Astrocyte (in vitro differentiated cells and primary cell): ENCODE results near the gene ITSN1. TPM values are rescaled to one million over a fixed set of nuclear protein-coding genes. Genes with fewer than 3 reads are reported as not detected.

Experiments
- DNase-seq: peaks from one replicate; pipeline ENCODE4 v3.0.0-alpha.2; 2010; ENCODE audit warnings: low read depth
- FAIRE-seq: peaks from 2 replicates; lab custom pipeline; 2011; peaks lifted over from hg19 to GRCh38; lab: Jason Lieb, UNC
- H2AFZ ChIP-seq: 2 replicates; pipeline ENCODE4 v1.6.0; 2012; ENCODE audit warnings: low read depth, low read length, inconsistent platforms
- H3K27ac ChIP-seq: 2 replicates; pipeline ENCODE4 v1.5.1; 2011; ENCODE audit warnings: low read depth, low read length, inconsistent platforms
- H3K27me3 ChIP-seq: 2 replicates; pipeline ENCODE4 v1.6.0; 2011; ENCODE audit warnings: low read length, inconsistent platforms; ENCODE audit not compliant: insufficient read depth
- H3K36me3 ChIP-seq: 2 replicates; pipeline ENCODE4 v1.5.1; 2011; ENCODE audit warnings: low read length, inconsistent platforms; ENCODE audit not compliant: insufficient read depth
- H3K4me1 ChIP-seq: 2 replicates; pipeline ENCODE4 v1.5.1; 2011; ENCODE audit warnings: low read length, inconsistent platforms; ENCODE audit not compliant: insufficient read depth
- H3K4me2 ChIP-seq: 2 replicates; pipeline ENCODE4 v1.6.0; 2012; ENCODE audit warnings: low read length, inconsistent platforms
- H3K4me3 ChIP-seq: 2 replicates; pipeline ENCODE4 v1.5.1; 2011; ENCODE audit warnings: low read depth, mild to moderate bottlenecking, low read length, inconsistent platforms; ENCODE audit not compliant: insufficient read depth
- H3K79me2 ChIP-seq: 2 replicates; pipeline ENCODE4 v1.6.0; 2012; ENCODE audit warnings: mild to moderate bottlenecking, low read length, inconsistent platforms; ENCODE audit not compliant: insufficient read depth
- H3K9ac ChIP-seq: 2 replicates; pipeline ENCODE4 v1.6.0; 2012; ENCODE audit warnings: mild to moderate bottlenecking, low read length, inconsistent platforms
- H3K9me3 ChIP-seq: 2 replicates; pipeline ENCODE4 v1.5.1; 2012; ENCODE audit warnings: low read depth, mild to moderate bottlenecking, low read length, inconsistent platforms; ENCODE audit not compliant: insufficient read depth
- H4K20me1 ChIP-seq: 2 replicates; pipeline ENCODE4 v1.6.0; 2012; ENCODE audit warnings: low read length, inconsistent platforms; ENCODE audit not compliant: insufficient read depth
- H3K27ac Mint-ChIP-seq: one replicate; pipeline ENCODE4 v1.8.0; 2021; ENCODE audit warnings: mild to moderate bottlenecking, mixed read lengths; ENCODE audit not compliant: unreplicated experiment
- H3K27me3 Mint-ChIP-seq: one replicate; pipeline ENCODE4 v1.8.0; 2021; ENCODE audit warnings: low read depth, mixed read lengths; ENCODE audit not compliant: unreplicated experiment
- H3K36me3 Mint-ChIP-seq: one replicate; pipeline ENCODE4 v1.8.0; 2021; ENCODE audit warnings: low read depth, mixed read lengths; ENCODE audit not compliant: unreplicated experiment
- H3K4me1 Mint-ChIP-seq: one replicate; pipeline ENCODE4 v1.8.0; 2021; ENCODE audit warnings: low read depth, mixed read lengths; ENCODE audit not compliant: unreplicated experiment
- H3K4me3 Mint-ChIP-seq: one replicate; pipeline ENCODE4 v1.8.0; 2021; ENCODE audit warnings: mild to moderate bottlenecking, moderate library complexity, mixed read lengths; ENCODE audit not compliant: unreplicated experiment
- H3K9me3 Mint-ChIP-seq: one replicate; pipeline ENCODE4 v1.8.0; 2021; ENCODE audit warnings: mild to moderate bottlenecking, mixed read lengths; ENCODE audit not compliant: unreplicated experiment
- EZH2 ChIP-seq: IDR thresholded peaks from 2 replicates; pipeline ENCODE4 v1.6.1; 2012; ENCODE audit warnings: mild to moderate bottlenecking, low read length, inconsistent platforms; ENCODE audit not compliant: insufficient read depth
- total RNA-seq: library from RNA; stranded (reverse); gene quantifications from 2 replicates; pipeline ENCODE4 v1.2.1, GENCODE V29; 2021
- TF ChIP-seq, protein P1 (sequence below): IDR thresholded peaks from 2 replicates; pipeline ENCODE4 v1.5.1; 2011; ENCODE audit warnings: low read depth, mild to moderate bottlenecking, inconsistent platforms, low read length, moderate library complexity; ENCODE audit not compliant: insufficient read depth

Gene ITSN1
- total RNA-seq, 1 donor from 2014 or later = 77.3 TPM

GRCh38 chr21:33884376-33885171 is 242.3 kb downstream of the ITSN1 start:
- H3K27ac Mint-ChIP-seq = no peak overlapping the region
- FAIRE-seq = no peak
- peak; percentile 81 for DNase-seq
- Histone ChIP-seq H4K20me1 (no peaks in the 10 kb centered on the region), H3K79me2 (no peaks in the 10 kb centered on the region), H3K9me3 (no peaks in the 10 kb centered on the region), H2AFZ (no peak overlapping the region), H3K27ac (no peak overlapping the region), H3K4me1 (peaks cover 8% of the 10 kb centered on the region), H3K27me3 (peaks cover 6% of the 10 kb centered on the region), H3K4me3 (no peak overlapping the region), H3K4me2 (peak overlapping the region; percentile 39), H3K36me3 (no peaks in the 10 kb centered on the region), H3K9ac (no peak overlapping the region)
- no peaks in the 10 kb centered on the region for H3K9me3 Mint-ChIP-seq
- no peak for TF ChIP-seq EZH2
- TF ChIP-seq, protein P1, sequence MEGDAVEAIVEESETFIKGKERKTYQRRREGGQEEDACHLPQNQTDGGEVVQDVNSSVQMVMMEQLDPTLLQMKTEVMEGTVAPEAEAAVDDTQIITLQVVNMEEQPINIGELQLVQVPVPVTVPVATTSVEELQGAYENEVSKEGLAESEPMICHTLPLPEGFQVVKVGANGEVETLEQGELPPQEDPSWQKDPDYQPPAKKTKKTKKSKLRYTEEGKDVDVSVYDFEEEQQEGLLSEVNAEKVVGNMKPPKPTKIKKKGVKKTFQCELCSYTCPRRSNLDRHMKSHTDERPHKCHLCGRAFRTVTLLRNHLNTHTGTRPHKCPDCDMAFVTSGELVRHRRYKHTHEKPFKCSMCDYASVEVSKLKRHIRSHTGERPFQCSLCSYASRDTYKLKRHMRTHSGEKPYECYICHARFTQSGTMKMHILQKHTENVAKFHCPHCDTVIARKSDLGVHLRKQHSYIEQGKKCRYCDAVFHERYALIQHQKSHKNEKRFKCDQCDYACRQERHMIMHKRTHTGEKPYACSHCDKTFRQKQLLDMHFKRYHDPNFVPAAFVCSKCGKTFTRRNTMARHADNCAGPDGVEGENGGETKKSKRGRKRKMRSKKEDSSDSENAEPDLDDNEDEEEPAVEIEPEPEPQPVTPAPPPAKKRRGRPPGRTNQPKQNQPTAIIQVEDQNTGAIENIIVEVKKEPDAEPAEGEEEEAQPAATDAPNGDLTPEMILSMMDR = no peak
- H3K4me1 Mint-ChIP-seq = no peaks in the 10 kb centered on the region
- no peak overlapping the region for H3K4me3 Mint-ChIP-seq
- H3K36me3 Mint-ChIP-seq = peaks cover 5% of the 10 kb centered on the region
- H3K27me3 Mint-ChIP-seq = peaks cover 9% of the 10 kb centered on the region

GRCh38 chr21:33885172-33885514 is 242.8 kb downstream of the ITSN1 start:
- Mint-ChIP-seq H3K27ac (no peak overlapping the region), H3K4me1 (no peaks in the 10 kb centered on the region), H3K27me3 (peaks cover 8% of the 10 kb centered on the region), H3K36me3 (peaks cover 5% of the 10 kb centered on the region), H3K9me3 (no peaks in the 10 kb centered on the region), H3K4me3 (no peak overlapping the region)
- no peak for FAIRE-seq
- Histone ChIP-seq H3K79me2 (no peaks in the 10 kb centered on the region), H3K27me3 (peaks cover 6% of the 10 kb centered on the region), H3K4me2 (peak overlapping the region; percentile 39), H3K9ac (no peak overlapping the region), H3K9me3 (no peaks in the 10 kb centered on the region), H3K27ac (no peak overlapping the region), H3K4me3 (no peak overlapping the region), H3K4me1 (peaks cover 8% of the 10 kb centered on the region), H3K36me3 (no peaks in the 10 kb centered on the region), H4K20me1 (no peaks in the 10 kb centered on the region), H2AFZ (no peak overlapping the region)
- TF ChIP-seq, protein P1 = no peak
- no peak for TF ChIP-seq EZH2
- DNase-seq = no peak

- no peak overlapping the region for H3K4me3 ChIP-seq
- H3K27me3 ChIP-seq = peaks cover 6% of the 10 kb centered on the region
- H3K27ac ChIP-seq = no peak overlapping the region
- Mint-ChIP-seq H3K27ac (no peak overlapping the region), H3K9me3 (no peaks in the 10 kb centered on the region), H3K27me3 (peaks cover 8% of the 10 kb centered on the region), H3K36me3 (peaks cover 5% of the 10 kb centered on the region), H3K4me3 (no peak overlapping the region), H3K4me1 (no peaks in the 10 kb centered on the region)
- no peaks in the 10 kb centered on the region for H3K9me3 ChIP-seq
- H2AFZ ChIP-seq = no peak overlapping the region
- no peak overlapping the region for H3K4me2 ChIP-seq
- TF ChIP-seq, protein P1 = no peak
- no peak for TF ChIP-seq EZH2
- H4K20me1 ChIP-seq = no peaks in the 10 kb centered on the region
- peaks cover 8% of the 10 kb centered on the region for H3K4me1 ChIP-seq
- no peak overlapping the region for H3K9ac ChIP-seq
- no peaks in the 10 kb centered on the region for H3K36me3 ChIP-seq
- FAIRE-seq (no peak), DNase-seq (no peak)
- H3K79me2 ChIP-seq = no peaks in the 10 kb centered on the region
Observed at GRCh38 chr21:33886321-33886720, 244.0 kb downstream of the ITSN1 start.
